H1 (cell line): ENCODE results near the gene OR5C1.

ENCODE experiments used
- CHD1 ChIP-seq: IDR thresholded peaks from 2 replicates; pipeline ENCODE4 v1.6.1; 2012; ENCODE audit warnings: low read depth, low read length, improper control_type of control experiment
- CTCF ChIP-seq, 3 experiments: IDR thresholded peaks; 1 replicate in 2 of 3; 2 replicates in 1 of 3; pipeline versions ENCODE4 v1.5.1 to v1.6.1; 2011; ENCODE audit warnings: low read length in 3 of 3, mild to moderate bottlenecking in 3 of 3, inconsistent platforms in 2 of 3, low read depth in 1 of 3, moderate library complexity in 1 of 3; ENCODE audit not compliant: insufficient read depth in 1 of 3; ENCODE audit errors: control extremely low read depth in 1 of 3
- EP300 ChIP-seq, 2 experiments: IDR thresholded peaks; 1 replicate in 1 of 2; 2 replicates in 1 of 2; pipeline ENCODE4 v1.6.1; 2011 to 2012; ENCODE audit warnings: low read depth in 2 of 2, low read length in 2 of 2, mild to moderate bottlenecking in 2 of 2, borderline replicate concordance in 1 of 2, inconsistent platforms in 1 of 2, moderate library complexity in 1 of 2
- FOSL1 ChIP-seq: IDR thresholded peaks from 2 replicates; pipeline ENCODE4 v1.6.1; 2011; ENCODE audit warnings: mild to moderate bottlenecking, low read depth, low read length, moderate library complexity; ENCODE audit not compliant: insufficient read depth
- HDAC2 ChIP-seq, 2 experiments: fragments of 300-600 bp in 1 of 2; sonication (generic) in 1 of 2; IDR thresholded peaks; 2 replicates each; pipeline ENCODE4 v1.6.1; 2011 to 2012; ENCODE audit warnings: low read depth in 2 of 2, low read length in 2 of 2, mild to moderate bottlenecking in 2 of 2, moderate library complexity in 2 of 2, borderline replicate concordance in 1 of 2, inconsistent platforms in 1 of 2
- JUN ChIP-seq: IDR thresholded peaks from 2 replicates; pipeline ENCODE4 v1.6.1; 2011; ENCODE audit warnings: low read depth, mild to moderate bottlenecking, improper control_type of control experiment, low read length
- POLR2A ChIP-seq, 2 experiments: IDR thresholded peaks; 1 replicate in 1 of 2; 2 replicates in 1 of 2; pipeline ENCODE4 v1.6.1; 2011; ENCODE audit warnings: low read depth in 2 of 2, low read length in 2 of 2, mild to moderate bottlenecking in 2 of 2; ENCODE audit errors: control extremely low read depth in 1 of 2
- RAD21 ChIP-seq, 2 experiments: IDR thresholded peaks in 1 of 2; conservative IDR thresholded peaks in 1 of 2; 2 replicates each; pipeline ENCODE4 v1.6.1; 2011; ENCODE audit warnings: low read depth in 2 of 2, low read length in 2 of 2, improper control_type of control experiment in 1 of 2, inconsistent platforms in 1 of 2, mild to moderate bottlenecking in 1 of 2, moderate library complexity in 1 of 2
- TBP ChIP-seq: IDR thresholded peaks from 2 replicates; pipeline ENCODE4 v1.6.1; 2011; ENCODE audit warnings: low read depth, low read length, improper control_type of control experiment
- YY1 ChIP-seq: IDR thresholded peaks from 2 replicates; pipeline ENCODE4 v1.6.1; 2011; ENCODE audit warnings: low read depth, mild to moderate bottlenecking, low read length

- TF ChIP-seq EP300 (IDR thresholded peaks at IDR 0.05; ENCODE audit: borderline replicate concordance in 1 of 2, low read depth in 2 of 2, low read length in 2 of 2), result no peak
- TF ChIP-seq CHD1, result no peak
- no peak for TF ChIP-seq HDAC2 (IDR thresholded peaks at IDR 0.05; ENCODE audit: borderline replicate concordance in 1 of 2, low read depth in 2 of 2, low read length in 2 of 2)
- no peak for TF ChIP-seq JUN
- TF ChIP-seq CTCF (IDR thresholded peaks at IDR 0.05; ENCODE audit: control extremely low read depth in 1 of 3, insufficient read depth in 1 of 3, low read depth in 1 of 3, low read length in 3 of 3), result no peak
- TF ChIP-seq TBP, result no peak
- no peak for TF ChIP-seq YY1
- TF ChIP-seq FOSL1, result no peak
- TF ChIP-seq RAD21 (IDR thresholded peaks at IDR 0.05 in 1 of 2, conservative IDR thresholded peaks at IDR 0.05 in 1 of 2; ENCODE audit: low read depth in 2 of 2, low read length in 2 of 2), result no peak
- TF ChIP-seq POLR2A (IDR thresholded peaks at IDR 0.05; ENCODE audit: control extremely low read depth in 1 of 2, low read depth in 2 of 2, low read length in 2 of 2), result no peak
Measured at GRCh38 chr9:122742003-122742402, 46.7 kb upstream of the OR5C1 start, which contains the start of gene OR1L6.
